ENCODE measurements around the gene MICAL2.

Gene MICAL2

GRCh38 chr11:12286606-12287005 is 176.2 kb downstream of the MICAL2 start:
- Mint-ChIP-seq H3K4me3 (no peak overlapping the region), H3K27ac (no peak overlapping the region), H3K27me3 (peaks cover 2% of the 10 kb centered on the region), H3K9me3 (no peaks in the 10 kb centered on the region), H3K4me1 (ENCODE audit: low read depth) (peaks cover 11% of the 10 kb centered on the region), H3K36me3 (ENCODE audit: low read depth) (peaks cover 21% of the 10 kb centered on the region)
- intact Hi-C loops (cut with micrococcal nuclease), result loop anchor here (5.0 kb wide), 1 partner anchor 606 kb away; no protein-coding TSS in a partner anchor

DNA sequence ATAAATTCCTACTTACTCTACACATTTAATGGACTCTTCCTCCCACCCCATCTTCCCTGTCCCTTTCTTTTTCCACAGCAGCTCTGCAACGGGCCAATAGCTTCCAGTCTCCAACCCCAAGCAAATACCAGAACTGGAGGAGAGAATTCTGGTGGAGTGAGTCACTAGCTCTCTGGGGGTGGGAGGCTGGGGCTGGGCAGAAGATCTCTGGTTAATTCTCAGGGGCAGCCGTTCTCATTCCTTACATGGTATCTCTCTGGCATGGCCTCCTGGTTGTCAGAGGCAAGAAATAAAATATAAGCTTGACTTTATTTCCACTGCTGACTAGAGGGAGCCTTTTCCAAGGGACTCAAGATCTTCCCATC is 176.6 kb downstream of the MICAL2 start:
- Mint-ChIP-seq H3K4me3 (no peak overlapping the region), H3K4me1 (ENCODE audit: low read depth) (peaks cover 13% of the 10 kb centered on the region), H3K36me3 (ENCODE audit: low read depth) (peaks cover 23% of the 10 kb centered on the region), H3K9me3 (no peaks in the 10 kb centered on the region), H3K27ac (no peak overlapping the region), H3K27me3 (peaks cover 2% of the 10 kb centered on the region)
- intact Hi-C loops (cut with micrococcal nuclease), result loop anchor here (5.0 kb wide), 1 partner anchor 605 kb away; no protein-coding TSS in a partner anchor

GRCh38 chr11:12287374-12288211 is 177.2 kb downstream of the MICAL2 start:
- intact Hi-C loops (cut with micrococcal nuclease), result loop anchor here (5.0 kb wide), 1 partner anchor 605 kb away; no protein-coding TSS in a partner anchor
- peaks cover 19% of the 10 kb centered on the region for H3K4me1 Mint-ChIP-seq (ENCODE audit: low read depth)

GRCh38 chr11:12288212-12288930 is 178.0 kb downstream of the MICAL2 start:
- Mint-ChIP-seq H3K36me3 (ENCODE audit: low read depth) (peaks cover 24% of the 10 kb centered on the region), H3K9me3 (no peaks in the 10 kb centered on the region), H3K27me3 (no peaks in the 10 kb centered on the region), H3K4me3 (no peak overlapping the region), H3K27ac (no peak overlapping the region), H3K4me1 (ENCODE audit: low read depth) (peaks cover 22% of the 10 kb centered on the region)
- intact Hi-C loops (cut with micrococcal nuclease), result loop anchor here (5.0 kb wide), 1 partner anchor 604 kb away; no protein-coding TSS in a partner anchor

More at GRCh38 chr11:12287374-12288211, 177.2 kb downstream of the MICAL2 start:
- H3K36me3 Mint-ChIP-seq (ENCODE audit: low read depth), result peaks cover 27% of the 10 kb centered on the region
- H3K27ac Mint-ChIP-seq, result no peak overlapping the region
- no peak overlapping the region for H3K4me3 Mint-ChIP-seq
- H3K27me3 Mint-ChIP-seq, result peaks cover 2% of the 10 kb centered on the region
- no peaks in the 10 kb centered on the region for H3K9me3 Mint-ChIP-seq

DNA sequence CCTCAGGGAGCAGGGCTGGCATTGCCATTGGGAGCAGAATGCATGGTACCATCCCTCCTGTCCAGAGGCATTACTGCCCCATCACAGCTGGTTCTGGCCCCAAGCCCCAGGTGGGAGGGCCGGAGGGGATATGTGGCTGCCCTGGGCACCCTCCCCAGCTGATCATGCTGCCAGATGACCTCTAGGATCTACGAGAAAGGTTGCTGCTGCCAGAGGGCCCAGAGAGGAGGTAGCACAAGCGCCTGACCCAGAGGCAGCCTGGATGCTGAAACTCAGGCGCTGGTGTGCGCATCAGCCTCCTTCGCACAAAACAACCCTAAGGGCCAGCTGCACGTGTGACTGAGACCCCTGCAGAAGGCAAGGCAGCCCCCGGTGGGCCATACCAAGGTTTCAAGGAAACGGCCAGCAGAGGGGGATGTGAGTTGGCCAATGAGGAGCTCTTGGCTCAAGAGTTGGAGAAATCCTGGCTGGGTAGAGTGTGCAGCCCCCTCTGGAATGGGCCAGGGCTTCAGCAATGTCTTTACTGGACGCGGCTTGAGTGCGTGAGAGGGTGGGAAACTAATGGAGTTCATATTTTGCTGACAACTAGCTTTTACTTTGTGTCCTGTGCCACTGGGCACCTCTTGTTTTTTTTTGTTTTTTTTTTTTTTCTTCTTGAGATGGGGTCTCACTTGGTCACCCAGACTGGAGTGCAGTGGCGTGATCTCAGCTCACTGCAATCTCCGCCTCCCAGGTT is 178.7 kb downstream of the MICAL2 start:
- intact Hi-C loops (cut with micrococcal nuclease), result loop anchor here (5.0 kb wide), 1 partner anchor 603 kb away; no protein-coding TSS in a partner anchor
- Mint-ChIP-seq H3K36me3 (ENCODE audit: low read depth) (peaks cover 28% of the 10 kb centered on the region), H3K27ac (no peak overlapping the region)

GRCh38 chr11:12289667-12290476 is 179.5 kb downstream of the MICAL2 start:
- intact Hi-C loops (cut with micrococcal nuclease), result loop anchor here (5.0 kb wide), 1 partner anchor 602 kb away; no protein-coding TSS in a partner anchor
- peaks cover 28% of the 10 kb centered on the region for H3K36me3 Mint-ChIP-seq (ENCODE audit: low read depth)

More for the DNA sequence above, 178.7 kb downstream of the MICAL2 start:
- Mint-ChIP-seq H3K27me3 (no peaks in the 10 kb centered on the region), H3K4me3 (no peak overlapping the region), H3K9me3 (no peaks in the 10 kb centered on the region), H3K4me1 (ENCODE audit: low read depth) (peaks cover 22% of the 10 kb centered on the region)

GRCh38 chr11:12290477-12290922 is 180.1 kb downstream of the MICAL2 start:
- Mint-ChIP-seq H3K36me3 (ENCODE audit: low read depth) (peaks cover 27% of the 10 kb centered on the region), H3K4me3 (no peak overlapping the region), H3K27me3 (no peaks in the 10 kb centered on the region), H3K4me1 (ENCODE audit: low read depth) (peaks cover 18% of the 10 kb centered on the region), H3K9me3 (no peaks in the 10 kb centered on the region), H3K27ac (no peak overlapping the region)
- intact Hi-C loops (cut with micrococcal nuclease), result no loop called here

More at GRCh38 chr11:12289667-12290476, 179.5 kb downstream of the MICAL2 start:
- peaks cover 22% of the 10 kb centered on the region for H3K4me1 Mint-ChIP-seq (ENCODE audit: low read depth)
- no peak overlapping the region for H3K27ac Mint-ChIP-seq
- H3K9me3 Mint-ChIP-seq, result no peaks in the 10 kb centered on the region
- H3K27me3 Mint-ChIP-seq, result no peaks in the 10 kb centered on the region
- no peak overlapping the region for H3K4me3 Mint-ChIP-seq

DNA sequence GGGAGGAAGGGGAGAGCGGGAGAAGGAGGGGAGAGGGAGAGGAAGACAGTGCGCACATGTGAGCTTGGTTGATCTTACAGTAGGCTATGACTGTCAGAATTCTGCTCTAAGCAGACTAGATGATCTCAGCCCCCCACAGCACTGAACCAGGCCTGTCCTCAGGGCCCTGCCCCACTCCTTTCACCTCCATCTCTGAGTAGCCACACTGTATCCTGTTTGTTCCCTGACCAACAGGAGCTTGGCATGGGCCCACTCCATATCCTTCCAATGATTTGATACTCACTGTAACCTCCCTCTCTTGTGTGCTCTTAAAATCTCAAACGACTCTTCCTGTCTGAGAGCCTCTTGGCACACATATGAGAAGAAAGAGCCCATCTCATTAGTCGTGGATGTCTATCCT is 180.9 kb downstream of the MICAL2 start:
- Mint-ChIP-seq H3K4me3 (no peak overlapping the region), H3K27ac (no peak overlapping the region), H3K4me1 (ENCODE audit: low read depth) (peaks cover 16% of the 10 kb centered on the region), H3K36me3 (ENCODE audit: low read depth) (peaks cover 21% of the 10 kb centered on the region), H3K27me3 (no peaks in the 10 kb centered on the region), H3K9me3 (no peaks in the 10 kb centered on the region)
- intact Hi-C loops (cut with micrococcal nuclease), result no loop called here

- no peak overlapping the region for H3K27ac Mint-ChIP-seq
- H3K27me3 Mint-ChIP-seq, result no peaks in the 10 kb centered on the region
- peaks cover 21% of the 10 kb centered on the region for H3K36me3 Mint-ChIP-seq (ENCODE audit: low read depth)
- no peaks in the 10 kb centered on the region for H3K9me3 Mint-ChIP-seq
- intact Hi-C loops (cut with micrococcal nuclease), result no loop called here
- peaks cover 16% of the 10 kb centered on the region for H3K4me1 Mint-ChIP-seq (ENCODE audit: low read depth)
- H3K4me3 Mint-ChIP-seq, result no peak overlapping the region
Observed at GRCh38 chr11:12291766-12292165, 181.4 kb downstream of the MICAL2 start.

GRCh38 chr11:12292766-12293165 is 182.4 kb downstream of the MICAL2 start:
- Mint-ChIP-seq H3K4me3 (no peak overlapping the region), H3K27me3 (no peaks in the 10 kb centered on the region), H3K36me3 (ENCODE audit: low read depth) (peaks cover 17% of the 10 kb centered on the region), H3K9me3 (no peaks in the 10 kb centered on the region), H3K27ac (no peak overlapping the region), H3K4me1 (ENCODE audit: low read depth) (peaks cover 16% of the 10 kb centered on the region)
- intact Hi-C loops (cut with micrococcal nuclease), result no loop called here

DNA sequence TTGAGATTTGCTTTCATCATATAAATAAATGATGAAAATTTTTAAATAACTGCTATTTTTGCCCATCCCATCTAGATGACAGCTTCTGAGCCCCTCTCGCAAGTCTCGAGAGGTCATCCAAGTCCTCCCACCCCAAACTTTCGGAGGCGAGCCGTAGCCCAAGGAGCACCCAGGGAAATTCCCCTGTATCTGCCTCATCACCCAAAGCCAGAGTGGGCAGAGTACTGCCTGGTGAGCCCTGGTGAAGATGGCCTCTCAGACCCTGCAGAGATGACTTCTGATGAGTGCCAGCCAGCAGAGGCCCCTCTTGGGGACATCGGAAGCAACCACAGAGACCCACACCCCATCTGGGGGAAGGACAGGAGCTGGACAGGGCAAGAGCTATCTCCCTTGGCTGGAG is 183.1 kb downstream of the MICAL2 start:
- no peak overlapping the region for H3K4me3 Mint-ChIP-seq
- no peaks in the 10 kb centered on the region for H3K27me3 Mint-ChIP-seq
- peaks cover 14% of the 10 kb centered on the region for H3K36me3 Mint-ChIP-seq (ENCODE audit: low read depth)
- no peaks in the 10 kb centered on the region for H3K9me3 Mint-ChIP-seq
- no peak overlapping the region for H3K27ac Mint-ChIP-seq
- H3K4me1 Mint-ChIP-seq (ENCODE audit: low read depth), result peaks cover 16% of the 10 kb centered on the region
- intact Hi-C loops (cut with micrococcal nuclease), result no loop called here

GRCh38 chr11:12294613-12295012 is 184.2 kb downstream of the MICAL2 start:
- Mint-ChIP-seq H3K4me3 (no peak overlapping the region), H3K36me3 (ENCODE audit: low read depth) (peaks cover 22% of the 10 kb centered on the region), H3K9me3 (no peaks in the 10 kb centered on the region), H3K4me1 (ENCODE audit: low read depth) (peaks cover 16% of the 10 kb centered on the region), H3K27me3 (no peaks in the 10 kb centered on the region), H3K27ac (no peak overlapping the region)
- intact Hi-C loops (cut with micrococcal nuclease), result no loop called here

GRCh38 chr11:12295943-12296342 is 185.6 kb downstream of the MICAL2 start:
- H3K9me3 Mint-ChIP-seq, result peaks cover 6% of the 10 kb centered on the region
- H3K27ac Mint-ChIP-seq, result no peak overlapping the region
- H3K27me3 Mint-ChIP-seq, result no peaks in the 10 kb centered on the region
- peaks cover 26% of the 10 kb centered on the region for H3K36me3 Mint-ChIP-seq (ENCODE audit: low read depth)
- no peak overlapping the region for H3K4me3 Mint-ChIP-seq
- intact Hi-C loops (cut with micrococcal nuclease), result no loop called here
- peaks cover 11% of the 10 kb centered on the region for H3K4me1 Mint-ChIP-seq (ENCODE audit: low read depth)
